HUDEP-2 (cell line): Measurements from ENCODE around the gene CCDC150.
"Not testable (repeated sequence)": the region's sequence is repeated elsewhere in the genome, so short reads cannot be mapped to it uniquely, and the experiment has no call there.

Experiments used
- DNase-seq, 76 experiments: peaks; one replicate each; lab custom pipeline; 2025; ENCODE audit not compliant: unreplicated experiment in 76 of 76; lab: John Stamatoyannopoulos, UW

The CCDC150 gene

DNA sequence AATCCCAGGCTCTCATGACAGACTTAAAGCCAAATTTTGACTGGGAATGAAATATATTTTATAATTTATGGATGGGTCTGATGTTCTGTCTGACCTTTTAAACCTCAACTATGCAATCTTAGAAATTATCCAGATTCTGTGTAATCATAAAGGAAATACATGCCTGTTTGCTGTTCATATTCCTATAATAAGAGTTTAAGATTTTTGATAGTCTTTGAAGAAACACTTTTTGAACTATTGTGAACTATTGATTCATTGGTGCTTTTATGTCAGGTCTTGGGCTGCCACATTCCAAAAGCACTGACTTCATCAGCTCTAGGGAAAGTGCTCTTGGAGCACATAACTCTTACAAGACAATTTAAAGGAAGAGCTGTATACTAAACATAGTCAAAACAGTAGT lies 64.2 kb downstream of the CCDC150 start:
- DNase-seq, result no peak

DNA sequence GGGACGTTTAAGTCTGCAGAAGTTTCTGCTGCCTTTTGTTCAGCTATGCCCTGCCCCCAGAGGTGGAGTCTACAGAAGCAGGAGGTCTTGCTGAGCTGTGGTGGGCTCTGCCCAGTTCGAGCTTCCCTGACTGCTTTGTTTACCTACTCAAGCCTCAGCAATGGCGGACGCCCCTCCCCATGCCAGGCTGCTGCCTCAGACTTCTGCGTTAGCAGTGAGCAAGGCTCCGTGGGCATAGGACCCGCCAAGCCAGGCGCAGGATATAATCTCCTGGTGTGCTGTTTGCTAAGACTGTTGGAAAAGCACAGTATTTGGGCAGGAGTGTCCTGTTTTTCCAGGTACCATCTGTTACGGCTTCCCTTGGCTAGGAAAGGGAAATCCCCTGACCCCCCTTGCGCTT lies 70.5 kb downstream of the CCDC150 start:
- DNase-seq, result not testable (repeated sequence)

DNA sequence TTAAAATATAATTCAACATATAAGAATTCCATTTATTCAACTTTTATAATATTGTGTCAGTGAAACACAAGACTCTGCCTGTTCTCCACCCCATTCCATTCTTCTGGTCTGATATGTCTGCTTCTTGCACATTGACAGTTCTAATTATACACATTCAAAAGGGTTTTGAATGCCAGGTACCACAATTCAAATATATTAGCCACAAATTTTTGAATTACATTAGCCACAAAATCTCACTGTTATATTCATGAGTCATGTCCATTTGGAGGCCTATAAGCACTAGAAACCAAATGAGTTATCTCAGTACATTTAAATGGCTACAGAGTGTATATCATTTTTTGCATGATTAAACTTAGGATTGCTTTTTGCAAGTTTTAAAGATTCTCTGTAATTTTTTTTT lies 72.1 kb downstream of the CCDC150 start:
- no peak for DNase-seq

DNA sequence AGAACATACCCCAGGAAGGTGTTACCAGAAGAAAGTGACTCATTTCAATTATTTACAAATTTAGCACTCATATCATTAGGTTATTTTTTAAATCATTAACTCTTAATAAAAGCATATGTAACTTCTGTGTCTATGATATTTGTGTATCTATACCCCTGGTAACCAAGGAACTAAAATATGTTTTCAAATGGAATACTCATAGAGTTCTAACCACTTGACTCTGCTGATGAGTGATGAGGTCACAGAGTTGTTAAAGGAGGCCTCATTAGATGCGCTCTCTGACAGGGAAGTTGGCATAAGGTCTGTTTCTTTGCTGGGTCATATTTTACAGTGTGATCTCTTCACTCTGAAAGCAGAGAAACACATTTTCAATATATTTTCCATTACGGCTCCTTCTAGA lies 73.4 kb downstream of the CCDC150 start:
- DNase-seq, result no peak

DNA sequence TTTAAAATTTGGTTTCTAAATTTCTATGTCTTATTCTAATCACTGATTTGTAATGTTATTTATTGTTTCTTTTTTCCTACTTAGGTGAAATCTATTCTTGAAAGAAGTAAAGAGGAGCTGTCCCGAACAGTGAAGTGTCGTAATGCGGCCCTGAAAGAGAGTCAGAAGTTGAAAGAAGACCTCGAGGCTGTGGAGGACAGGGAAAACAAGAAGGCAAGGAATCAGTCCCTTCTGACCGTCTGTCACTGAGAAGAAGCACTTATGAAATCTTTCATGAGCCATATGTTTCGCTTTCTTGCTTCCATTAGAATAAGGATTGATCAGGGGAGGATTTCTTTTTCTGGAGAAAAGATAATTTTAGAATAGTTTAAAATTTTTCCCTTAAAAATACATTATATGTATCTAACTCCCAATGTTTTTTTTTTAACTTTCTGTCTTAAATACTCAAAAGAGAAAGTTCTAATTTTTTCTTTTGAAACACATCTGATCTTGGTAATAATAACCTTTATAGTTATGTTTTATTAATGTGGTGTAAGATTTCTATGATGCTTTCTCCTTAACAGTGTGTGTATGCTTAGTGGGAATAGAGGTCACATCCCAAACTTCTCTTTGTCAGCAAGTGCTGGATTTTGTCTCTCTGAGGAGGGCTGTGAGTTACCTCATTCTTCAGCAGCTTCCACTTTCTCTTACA lies 79.0 kb downstream of the CCDC150 start:
- DNase-seq, result no peak

DNA sequence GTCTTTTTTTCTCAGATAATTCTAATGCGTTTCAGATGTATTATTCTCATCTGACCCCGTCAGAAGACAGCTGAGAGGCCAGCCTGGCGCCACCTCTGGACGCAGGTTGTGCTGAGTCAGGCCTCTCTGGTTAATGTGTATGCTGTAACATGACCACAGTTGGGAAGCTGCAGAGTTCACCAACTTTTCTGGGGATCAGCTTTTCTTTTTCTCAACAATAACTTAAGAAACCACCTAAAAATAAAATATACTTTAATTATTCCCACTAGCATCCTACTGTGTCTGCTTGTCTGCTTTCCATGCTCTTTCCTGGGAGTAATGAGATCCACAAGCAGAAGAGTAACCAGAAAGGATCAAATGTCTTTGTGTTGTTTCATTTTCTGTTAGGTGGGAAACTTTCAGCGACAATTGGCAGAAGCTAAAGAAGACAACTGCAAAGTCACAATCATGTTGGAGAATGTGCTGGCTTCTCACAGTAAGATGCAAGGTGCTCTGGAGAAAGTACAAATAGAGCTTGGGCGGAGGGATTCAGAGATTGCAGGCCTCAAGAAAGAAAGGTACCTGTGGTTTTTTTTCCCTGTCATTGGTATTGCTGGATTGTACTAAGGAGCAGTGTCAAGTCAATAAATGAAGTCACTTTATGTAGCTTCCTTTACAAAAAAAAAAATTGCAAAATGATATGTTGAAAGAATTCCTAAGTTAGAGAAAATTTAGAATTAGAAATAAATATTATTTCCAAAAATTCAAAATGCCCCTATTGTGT lies 79.8 kb downstream of the CCDC150 start:
- no peak for DNase-seq

DNA sequence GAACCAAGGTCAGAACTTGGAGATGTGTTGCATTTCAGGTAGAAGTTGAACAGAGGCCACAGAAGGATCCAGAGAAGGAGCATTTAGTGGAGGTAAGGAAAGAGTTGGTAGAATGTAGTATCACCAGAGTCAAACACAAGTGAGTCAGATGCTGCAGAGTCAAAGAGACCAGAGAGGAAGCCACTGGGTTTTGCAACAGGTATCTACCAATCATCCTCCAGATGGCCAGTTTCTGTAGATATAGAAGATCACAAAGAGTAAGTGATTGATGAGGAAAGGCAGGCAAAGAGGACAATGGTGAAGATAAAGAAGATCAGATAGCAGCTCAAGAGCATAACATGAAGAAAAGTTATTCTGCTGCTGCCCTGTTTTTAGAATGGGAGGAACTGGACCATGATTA lies 84.1 kb downstream of the CCDC150 start:
- DNase-seq, result no peak

DNA sequence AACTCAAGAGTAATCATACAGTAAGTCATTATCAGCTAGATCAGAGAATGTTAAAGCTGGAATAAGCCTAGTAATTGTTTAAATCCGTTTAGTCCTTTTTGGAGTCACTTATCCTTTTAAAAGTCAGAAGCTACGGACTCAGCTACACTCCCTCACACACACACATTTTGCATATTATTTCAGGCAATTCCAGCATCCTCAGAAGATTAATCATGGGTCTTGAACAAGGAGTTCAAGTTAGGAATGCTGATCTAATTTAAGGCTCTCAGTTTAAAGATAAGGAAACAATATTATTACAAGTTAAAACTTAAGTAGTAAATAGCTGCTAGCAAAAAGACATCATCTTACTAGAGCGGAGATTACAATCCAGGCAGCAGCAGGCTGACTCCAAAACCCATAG lies 85.7 kb downstream of the CCDC150 start:
- DNase-seq, result no peak

DNA sequence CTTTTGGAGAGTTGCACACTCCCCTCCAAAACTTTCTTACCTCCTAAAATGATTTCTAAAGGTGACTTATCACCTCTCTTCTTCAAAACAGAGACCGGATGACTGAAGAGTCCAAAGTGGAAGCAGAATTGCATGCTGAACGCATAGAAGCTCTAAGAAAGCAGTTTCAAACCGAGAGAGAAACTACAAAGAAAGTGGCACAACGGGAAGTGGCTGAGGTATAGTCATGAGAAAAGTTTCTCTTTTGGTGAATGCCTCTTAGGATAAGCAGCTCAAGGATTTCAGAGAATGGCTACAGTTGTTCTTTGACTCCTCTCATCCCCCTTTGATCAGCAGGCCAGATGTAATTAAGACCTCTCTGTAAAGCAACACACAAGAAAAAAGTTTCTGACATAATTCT lies 86.4 kb downstream of the CCDC150 start:
- DNase-seq, result no peak

DNA sequence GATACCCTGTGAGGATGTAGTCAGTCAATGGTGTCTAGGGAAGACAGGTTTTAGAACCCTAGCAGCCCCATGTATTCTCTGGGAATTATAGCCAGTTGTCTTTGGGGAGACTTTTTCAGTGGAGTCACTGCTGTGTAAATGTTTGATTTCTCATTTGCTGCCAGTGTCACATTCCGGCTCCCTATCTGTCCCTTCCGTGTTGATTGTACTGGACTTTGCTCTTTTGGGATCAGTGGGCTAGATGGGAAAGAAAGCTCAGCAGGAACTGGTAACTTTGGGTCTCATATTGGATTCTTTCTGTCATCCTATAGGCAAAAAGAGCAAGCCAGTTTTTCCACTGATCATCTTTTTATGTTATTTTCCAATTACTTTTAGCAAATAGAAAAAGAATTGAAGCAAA lies 89.9 kb downstream of the CCDC150 start:
- no peak for DNase-seq

DNA sequence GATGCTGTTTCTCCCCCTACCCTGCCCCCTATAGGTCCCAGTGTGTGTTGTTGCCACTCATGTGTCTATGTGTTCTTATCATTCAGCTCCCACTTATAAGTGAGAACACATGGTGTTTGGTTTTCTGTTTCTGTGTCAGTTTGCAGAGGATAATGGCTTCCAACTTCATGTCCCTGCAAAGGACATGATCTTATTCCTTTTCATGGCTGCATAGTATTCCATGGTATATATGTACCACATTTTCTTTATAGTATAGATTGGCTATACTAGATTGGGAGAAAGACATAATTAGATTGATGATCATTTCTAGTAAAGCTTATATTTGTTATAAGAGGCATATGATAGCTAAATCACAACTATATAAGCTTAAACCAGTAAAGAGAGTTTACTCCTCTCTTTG lies 97.1 kb downstream of the CCDC150 start:
- DNase-seq, result not testable (repeated sequence)

DNA sequence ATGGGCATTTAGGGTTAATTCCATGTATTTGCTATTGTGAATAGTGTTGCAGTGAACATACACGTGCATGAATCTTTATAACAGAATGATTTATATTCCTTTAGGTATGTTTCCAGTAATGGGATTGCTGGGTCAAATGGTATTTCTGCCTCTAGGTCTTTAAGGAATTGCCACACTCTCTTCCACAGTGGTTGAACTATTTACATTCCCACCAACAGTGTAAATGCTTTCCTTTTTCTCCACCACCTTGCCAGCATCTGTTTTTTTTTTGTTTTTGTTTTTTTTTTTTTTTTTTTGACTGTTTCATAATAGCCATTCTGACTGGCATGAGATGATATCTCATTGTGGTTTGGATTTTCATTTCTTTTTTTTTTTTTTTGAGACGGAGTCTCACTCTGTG lies 97.5 kb downstream of the CCDC150 start:
- no peak for DNase-seq

DNA sequence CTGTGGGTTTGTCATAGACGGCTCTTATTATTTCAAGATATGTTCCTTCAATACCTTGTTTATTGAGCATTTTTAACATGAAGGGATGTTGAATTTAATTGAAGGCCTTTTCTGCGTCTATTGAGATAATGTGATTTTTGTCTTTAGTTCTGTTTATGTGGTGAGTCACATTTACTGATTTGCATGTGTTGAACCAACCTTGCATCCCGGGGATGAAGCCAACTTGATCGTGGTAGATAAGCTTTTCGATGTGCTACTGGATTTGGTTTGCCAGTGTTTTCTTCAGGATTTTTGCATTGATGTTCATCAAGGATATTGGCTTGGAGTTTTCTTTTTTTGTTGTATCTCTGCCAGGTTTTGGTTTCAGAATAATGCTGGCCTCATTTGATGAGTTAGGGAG lies 99.5 kb downstream of the CCDC150 start:
- DNase-seq, result no peak

DNA sequence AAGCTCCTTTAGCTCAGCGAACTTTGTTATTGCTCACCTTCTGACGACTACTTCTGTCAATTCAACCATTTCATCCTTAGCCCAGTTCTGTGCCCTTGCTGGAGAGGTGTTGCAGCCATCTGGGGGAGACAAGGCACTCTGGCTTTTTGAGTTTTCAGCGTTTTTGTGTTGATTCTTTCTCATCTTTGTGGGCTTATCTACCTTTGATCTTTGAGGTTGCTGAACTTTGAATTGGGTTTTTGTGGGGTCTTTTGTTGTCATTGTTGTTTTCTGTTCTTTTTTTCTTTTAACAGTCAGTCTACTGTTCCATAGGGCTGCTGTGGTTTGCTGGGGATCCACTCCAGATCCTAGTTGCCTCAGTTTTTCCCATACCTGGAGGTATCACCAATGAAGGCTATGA lies 102.7 kb downstream of the CCDC150 start:
- no peak for DNase-seq

DNA sequence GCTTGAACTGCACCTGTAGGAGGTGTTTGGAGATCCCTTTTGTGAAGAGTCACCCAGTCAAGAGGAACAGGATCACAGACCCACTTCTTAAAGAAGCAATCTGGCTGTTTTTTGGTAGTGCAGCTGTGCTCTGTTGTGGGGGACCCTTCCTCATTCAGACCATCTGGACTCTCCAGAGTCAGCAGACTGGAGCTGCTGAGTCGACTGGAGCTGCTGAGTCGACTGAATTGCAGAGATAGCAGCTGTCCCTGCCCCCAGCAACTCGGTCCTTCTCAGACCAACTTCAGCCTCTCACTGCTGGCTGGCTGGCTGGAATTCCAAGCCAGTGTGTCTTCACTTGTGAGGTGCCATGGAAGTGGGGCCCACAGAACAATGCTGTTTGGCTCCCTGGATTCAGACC lies 103.2 kb downstream of the CCDC150 start:
- DNase-seq, result no peak

DNA sequence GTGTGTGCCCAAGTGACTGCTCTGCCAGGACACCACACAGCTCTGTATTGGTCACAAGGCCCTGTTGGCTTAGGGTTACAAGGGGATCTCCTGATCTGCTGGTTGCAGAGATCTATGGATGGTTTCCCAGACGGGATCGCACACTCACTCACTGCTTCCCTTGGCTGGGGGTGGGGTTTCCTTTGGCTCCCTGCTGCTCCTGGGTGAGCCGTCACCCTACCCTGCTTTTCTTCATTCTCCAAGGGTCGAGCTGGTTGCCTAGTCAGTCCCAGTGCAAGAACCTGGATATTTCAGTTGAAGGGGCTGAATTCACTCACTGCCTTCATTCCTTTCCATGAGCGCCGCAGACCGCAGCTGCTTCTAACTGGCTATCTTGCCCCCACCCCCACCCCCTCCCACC lies 103.7 kb downstream of the CCDC150 start:
- no peak for DNase-seq

DNA sequence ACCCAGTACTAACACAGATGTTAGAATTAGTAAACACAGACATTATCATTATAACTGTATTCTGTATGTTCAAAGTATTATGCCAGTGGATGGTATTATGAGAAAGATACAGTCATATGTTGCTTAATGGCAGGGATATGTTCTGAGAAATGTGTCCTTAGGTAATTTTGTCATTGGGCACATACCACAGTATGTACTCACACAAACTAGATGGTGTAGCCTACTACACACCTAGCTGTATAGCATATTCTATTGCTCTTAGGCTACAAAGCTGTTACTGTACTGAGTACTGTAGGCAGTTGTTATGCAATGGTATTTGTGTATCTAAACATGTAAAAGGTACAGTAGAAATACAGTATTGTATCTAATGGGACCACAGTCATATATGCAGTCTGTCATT lies 106.2 kb downstream of the CCDC150 start:
- DNase-seq, result no peak

DNA sequence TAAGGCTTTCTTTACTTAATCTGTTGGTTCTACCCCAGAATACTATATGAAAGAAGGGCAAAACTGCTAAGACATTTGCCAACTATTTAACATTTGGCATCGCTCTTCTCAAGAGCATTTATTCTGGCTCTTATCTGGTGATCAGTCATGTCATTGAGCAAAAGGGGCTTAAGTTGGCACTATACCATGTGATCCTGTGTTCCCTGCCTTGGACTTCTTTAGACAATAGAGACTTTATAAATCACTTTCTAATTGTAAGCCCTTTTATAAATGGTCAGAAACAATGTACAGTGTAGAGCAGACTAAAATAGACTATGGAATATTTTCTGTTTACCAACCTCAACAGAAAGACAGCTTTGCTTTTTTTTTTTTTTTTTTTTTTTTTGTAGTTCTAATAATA lies 107.9 kb downstream of the CCDC150 start:
- DNase-seq, result no peak

DNA sequence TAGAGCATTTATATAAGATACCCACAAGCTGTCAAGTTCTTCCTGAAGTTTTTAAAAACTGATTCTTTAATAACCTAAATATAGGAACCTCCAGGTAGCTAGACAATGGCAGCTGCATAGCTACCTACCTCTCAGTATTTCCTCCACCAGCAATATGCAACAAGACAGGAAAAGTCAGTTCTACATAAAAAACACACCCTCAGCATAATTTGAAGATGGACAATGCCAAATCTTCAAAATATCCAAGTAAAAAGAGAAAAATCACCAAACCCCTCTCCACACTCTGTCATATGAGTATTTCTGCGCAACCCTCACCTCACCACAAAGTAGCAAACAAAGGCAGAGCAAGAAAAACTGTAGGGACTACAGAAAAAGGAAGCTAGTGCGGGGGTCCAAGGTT lies 108.6 kb downstream of the CCDC150 start:
- DNase-seq, result no peak

DNA sequence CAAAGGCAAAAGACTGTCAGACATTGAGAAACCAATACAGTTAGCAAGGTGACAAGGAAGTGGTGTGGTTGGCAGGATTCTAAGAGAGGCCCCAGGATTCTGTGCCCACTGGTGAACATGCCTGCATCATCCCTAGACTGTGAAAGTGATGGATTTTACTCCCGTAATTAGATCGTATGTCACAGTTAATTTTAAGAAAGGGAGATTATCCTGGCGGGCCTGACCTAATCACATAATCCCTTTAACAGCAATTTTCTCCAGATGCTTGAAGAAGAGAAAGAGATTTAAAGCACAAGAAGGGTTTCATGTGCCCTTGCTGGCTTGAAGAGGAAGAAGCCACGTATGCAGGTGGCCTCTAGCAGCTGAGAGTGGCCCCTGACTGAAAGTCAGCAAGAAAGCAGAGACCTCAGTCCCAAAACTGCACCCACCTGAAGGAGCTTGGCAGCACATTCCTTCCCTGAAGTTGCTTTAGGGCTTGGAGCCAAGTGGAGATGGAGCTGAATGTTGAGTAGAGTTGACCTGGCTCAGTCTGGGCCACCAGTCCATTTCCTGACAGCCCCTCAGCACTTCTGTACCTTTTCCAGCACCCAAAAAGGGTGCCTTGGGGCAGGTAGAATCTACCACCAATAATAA lies 110.9 kb downstream of the CCDC150 start:
- no peak for DNase-seq

DNA sequence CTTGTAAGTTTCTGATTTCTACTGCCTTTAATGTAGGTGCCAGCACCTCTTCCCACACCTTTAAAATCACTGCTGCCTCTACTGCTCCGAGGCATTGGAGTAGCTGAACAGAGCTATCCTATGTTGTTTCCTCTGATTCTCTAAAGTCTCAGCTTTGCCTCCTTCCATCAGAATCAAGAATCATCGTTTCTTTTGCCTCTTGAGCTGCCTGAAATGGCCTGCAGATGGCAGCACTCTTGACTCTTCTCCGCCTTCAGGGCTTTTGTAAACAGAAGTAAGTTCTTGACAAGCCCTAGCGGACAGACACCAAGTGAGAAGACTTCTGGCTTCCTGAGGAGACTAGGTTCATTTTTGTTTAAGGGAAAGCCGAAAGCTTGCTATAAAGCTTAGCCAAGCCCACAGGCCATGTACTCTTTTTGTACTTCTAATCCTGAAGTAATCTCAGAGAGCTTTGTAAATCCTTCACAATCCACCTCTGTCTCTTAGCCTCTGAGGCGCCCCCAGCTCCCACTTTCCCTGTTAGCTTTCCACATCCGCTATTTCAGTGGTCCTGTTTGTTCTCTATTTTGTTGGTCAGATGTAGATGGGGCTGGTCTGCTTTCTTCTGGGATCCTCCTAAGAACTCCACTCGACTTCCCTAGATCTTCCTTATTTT lies 111.6 kb downstream of the CCDC150 start:
- peak in 55 of 76 experiments; percentile 1 to 64 (median 19) for DNase-seq
